ENCODE measurements around the gene PPP2R1B. TPM values are rescaled to one million over a fixed set of nuclear protein-coding genes. Genes with fewer than 3 reads are reported as not detected.
A peak's percentile ranks its signal among the peaks of the same experiment; 100 is the strongest.

The PPP2R1B gene
- total and polyA plus RNA-seq, 11 donors, result 4.2 to 99.9 (median 7.9) TPM

DNA sequence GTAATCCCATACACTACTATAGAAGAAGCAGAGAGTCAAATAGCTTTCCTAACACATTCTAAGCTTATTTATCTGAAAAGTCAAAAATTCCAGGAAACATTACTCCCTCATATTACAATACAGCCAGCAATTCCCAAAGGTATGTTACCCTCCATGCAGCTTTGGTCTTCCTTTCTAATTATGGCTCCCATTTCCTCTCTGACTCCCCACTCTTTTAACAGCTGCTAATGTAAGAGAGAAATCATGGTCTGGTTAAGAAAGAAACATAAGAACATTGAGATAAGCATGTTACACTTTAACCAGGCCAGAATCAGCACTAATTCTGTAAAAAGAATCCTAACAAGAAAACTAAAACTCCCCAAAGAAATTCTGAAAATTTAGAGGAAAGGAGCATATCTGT, 6.8 kb downstream of the PPP2R1B start:
- TF ChIP-seq, protein P1, sequence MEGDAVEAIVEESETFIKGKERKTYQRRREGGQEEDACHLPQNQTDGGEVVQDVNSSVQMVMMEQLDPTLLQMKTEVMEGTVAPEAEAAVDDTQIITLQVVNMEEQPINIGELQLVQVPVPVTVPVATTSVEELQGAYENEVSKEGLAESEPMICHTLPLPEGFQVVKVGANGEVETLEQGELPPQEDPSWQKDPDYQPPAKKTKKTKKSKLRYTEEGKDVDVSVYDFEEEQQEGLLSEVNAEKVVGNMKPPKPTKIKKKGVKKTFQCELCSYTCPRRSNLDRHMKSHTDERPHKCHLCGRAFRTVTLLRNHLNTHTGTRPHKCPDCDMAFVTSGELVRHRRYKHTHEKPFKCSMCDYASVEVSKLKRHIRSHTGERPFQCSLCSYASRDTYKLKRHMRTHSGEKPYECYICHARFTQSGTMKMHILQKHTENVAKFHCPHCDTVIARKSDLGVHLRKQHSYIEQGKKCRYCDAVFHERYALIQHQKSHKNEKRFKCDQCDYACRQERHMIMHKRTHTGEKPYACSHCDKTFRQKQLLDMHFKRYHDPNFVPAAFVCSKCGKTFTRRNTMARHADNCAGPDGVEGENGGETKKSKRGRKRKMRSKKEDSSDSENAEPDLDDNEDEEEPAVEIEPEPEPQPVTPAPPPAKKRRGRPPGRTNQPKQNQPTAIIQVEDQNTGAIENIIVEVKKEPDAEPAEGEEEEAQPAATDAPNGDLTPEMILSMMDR (IDR thresholded peaks at IDR 0.05), result no peak
- TF ChIP-seq POLR2A (IDR thresholded peaks at IDR 0.05), result no peak
- ATAC-seq (peak in 3 of 4 donors; percentile 50 to 90 (median 75)), DNase-seq (no peak)
- peaks cover 0 to 57% (median 14%) of the 10 kb centered on the region in 12 donors for H3K4me1 ChIP-seq
- peaks cover 0 to 100% (median 100%) of the 10 kb centered on the region in 9 donors for H3K36me3 ChIP-seq
- H3K9me3 ChIP-seq, result no peaks in the 10 kb centered on the region
- H3K27me3 ChIP-seq, result no peaks in the 10 kb centered on the region
- intact Hi-C loops (cut with DNase I), result no loop called here
- H3K27ac ChIP-seq, result peak overlapping the region in 11 of 12 donors; percentile 17 to 72 (median 61)
- H3K4me3 ChIP-seq, result no peak overlapping the region

GRCh38 chr11:111756097-111756496, 10.1 kb downstream of the PPP2R1B start:
- peaks cover 0 to 100% (median 100%) of the 10 kb centered on the region in 9 donors for H3K36me3 ChIP-seq
- ATAC-seq, result no peak

DNA sequence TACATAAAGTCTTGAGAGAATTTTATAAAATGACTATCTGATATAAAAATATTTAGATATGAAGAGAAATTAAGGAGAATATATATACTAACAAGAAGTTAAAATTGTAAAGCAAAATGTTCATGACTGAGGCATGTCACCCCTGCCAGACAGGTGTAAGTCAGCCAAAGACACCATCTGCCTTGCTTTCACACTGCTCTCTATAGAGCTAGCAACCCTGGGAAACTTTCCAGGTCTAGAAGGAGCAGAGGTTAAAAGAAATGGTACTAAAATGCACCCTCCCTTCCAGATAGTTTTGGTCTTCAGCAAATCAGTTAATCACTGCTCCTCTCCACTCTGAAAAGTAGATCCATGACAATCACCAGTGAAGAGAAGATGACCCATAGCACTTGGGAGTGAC, 16.5 kb downstream of the PPP2R1B start:
- Histone ChIP-seq H3K4me1 (peaks cover 0 to 12% (median 5%) of the 10 kb centered on the region in 12 donors), H3K27me3 (no peaks in the 10 kb centered on the region), H3K4me3 (no peak overlapping the region), H3K36me3 (peaks cover 0 to 100% (median 94%) of the 10 kb centered on the region in 9 donors), H3K27ac (no peak overlapping the region), H3K9me3 (no peaks in the 10 kb centered on the region)
- intact Hi-C loops (cut with DNase I), result no loop called here
- DNase-seq, result no peak
- TF ChIP-seq, protein P1 (IDR thresholded peaks at IDR 0.05), result no peak
- TF ChIP-seq POLR2A (IDR thresholded peaks at IDR 0.05), result no peak
- ATAC-seq, result no peak

More at GRCh38 chr11:111756097-111756496, 10.1 kb downstream of the PPP2R1B start:
- Histone ChIP-seq H3K27me3 (no peaks in the 10 kb centered on the region), H3K4me3 (no peak overlapping the region), H3K27ac (no peak overlapping the region), H3K9me3 (no peaks in the 10 kb centered on the region), H3K4me1 (peaks cover 0 to 26% (median 12%) of the 10 kb centered on the region in 12 donors)
- TF ChIP-seq, protein P1 (IDR thresholded peaks at IDR 0.05), result no peak
- no peak for TF ChIP-seq POLR2A (IDR thresholded peaks at IDR 0.05)
- intact Hi-C loops (cut with DNase I), result no loop called here
- 94 to 98% (median 98%) methylated on average over 6 of the region's 6 CpGs for WGBS, 4 donors
- DNase-seq, result no peak

DNA sequence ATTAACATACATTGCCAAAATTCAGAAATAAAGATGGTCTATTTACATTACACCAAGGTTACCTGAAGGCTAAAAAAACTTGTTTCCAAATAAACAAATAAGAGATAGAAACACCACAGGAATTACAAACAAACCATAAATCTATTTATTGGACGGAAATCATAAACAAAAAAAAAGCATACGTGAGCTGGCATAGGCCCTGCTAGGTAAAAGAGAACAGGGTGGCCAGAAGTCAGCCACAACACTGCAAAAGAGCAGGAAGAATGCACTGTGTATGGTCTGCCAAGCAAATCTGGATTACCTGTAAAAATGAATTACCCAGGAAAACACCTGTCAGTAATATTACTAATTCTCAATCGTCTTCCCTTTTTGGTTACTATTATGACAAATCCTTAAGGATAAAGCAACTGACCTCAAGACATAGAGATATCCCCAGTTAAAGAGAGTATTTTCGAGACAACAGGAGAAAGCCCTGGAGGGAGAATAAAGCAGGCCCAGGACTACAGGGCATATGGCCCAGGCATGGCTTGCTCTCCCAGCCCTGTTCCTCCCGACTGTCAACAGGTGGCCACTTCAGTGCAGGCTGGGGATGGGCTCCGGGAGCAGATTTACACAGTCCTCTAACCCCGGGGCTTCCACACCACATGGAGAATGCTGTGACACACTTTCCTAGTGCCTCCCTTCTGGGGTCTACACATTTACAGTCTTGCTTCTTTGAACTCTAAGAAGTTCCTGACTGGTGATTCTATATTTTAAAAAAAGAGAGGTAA, 18.0 kb downstream of the PPP2R1B start:
- intact Hi-C loops (cut with DNase I), result no loop called here
- DNase-seq, result no peak
- TF ChIP-seq, protein P1 (IDR thresholded peaks at IDR 0.05), result no peak
- TF ChIP-seq POLR2A (IDR thresholded peaks at IDR 0.05), result no peak
- H3K4me1 ChIP-seq, result peaks cover 0 to 12% (median 6%) of the 10 kb centered on the region in 12 donors
- WGBS, 4 donors, result 82 to 86% (median 84%) methylated on average over 7 of the region's 7 CpGs
- no peaks in the 10 kb centered on the region for H3K9me3 ChIP-seq
- no peak for ATAC-seq
- H3K4me3 ChIP-seq, result no peak overlapping the region
- no peak overlapping the region for H3K27ac ChIP-seq
- peaks cover 0 to 100% (median 94%) of the 10 kb centered on the region in 9 donors for H3K36me3 ChIP-seq
- H3K27me3 ChIP-seq, result no peaks in the 10 kb centered on the region
